ENCODE results near the gene EFCAB8. TPM values are rescaled to one million over a fixed set of nuclear protein-coding genes. Genes with fewer than 3 reads are reported as not detected.

EFCAB8 gene
- total RNA-seq, 1 experiment from 2014 or later: not detected

GRCh38 chr20:32912688-32913087, 54.0 kb downstream of the EFCAB8 start:
- 0 out of 2 replicates have a peak, but pooled peaks cover 5% of the 10 kb centered on the region for H3K9me3 ChIP-seq (ENCODE audit: low read length)
- no peak overlapping the region for H3K4me3 ChIP-seq (ENCODE audit: low read length)
- intact Hi-C loops (cut with micrococcal nuclease): no loop called here
- H3K9ac ChIP-seq (ENCODE audit: low read length): no peak overlapping the region
- peaks cover 1% of the 10 kb centered on the region; the same call in 1 of the 2 replicates for H3K27me3 ChIP-seq (ENCODE audit: low read length)
- H3F3A ChIP-seq (ENCODE audit: low read length, unreplicated experiment): no peaks in the 10 kb centered on the region
- no peak overlapping the region for H3K4me2 ChIP-seq (ENCODE audit: low read length)
- ChIA-PET CTCF (no interaction called here), POLR2A (ENCODE audit: unreplicated experiment) (no interaction called here)
- H3K79me2 ChIP-seq (ENCODE audit: low read length): no peaks in the 10 kb centered on the region
- no peak overlapping the region for H3K27ac ChIP-seq (ENCODE audit: low read length)
- H2AFZ ChIP-seq (ENCODE audit: low read length): no peak overlapping the region
- no peaks in the 10 kb centered on the region for H4K20me1 ChIP-seq (ENCODE audit: low read length)
- ATAC-seq: no peak
- no peak for DNase-seq
- BruUV-seq (replicated peaks): no TSS peak
- no peaks in the 10 kb centered on the region for H3K4me1 ChIP-seq (ENCODE audit: insufficient read depth, low read length)
- H3K36me3 ChIP-seq (ENCODE audit: low read depth, low read length): no peaks in the 10 kb centered on the region
- H3K9me2 ChIP-seq (replicated peaks; ENCODE audit: low read length): no peaks in the 10 kb centered on the region
- TF ChIP-seq, protein P1, sequence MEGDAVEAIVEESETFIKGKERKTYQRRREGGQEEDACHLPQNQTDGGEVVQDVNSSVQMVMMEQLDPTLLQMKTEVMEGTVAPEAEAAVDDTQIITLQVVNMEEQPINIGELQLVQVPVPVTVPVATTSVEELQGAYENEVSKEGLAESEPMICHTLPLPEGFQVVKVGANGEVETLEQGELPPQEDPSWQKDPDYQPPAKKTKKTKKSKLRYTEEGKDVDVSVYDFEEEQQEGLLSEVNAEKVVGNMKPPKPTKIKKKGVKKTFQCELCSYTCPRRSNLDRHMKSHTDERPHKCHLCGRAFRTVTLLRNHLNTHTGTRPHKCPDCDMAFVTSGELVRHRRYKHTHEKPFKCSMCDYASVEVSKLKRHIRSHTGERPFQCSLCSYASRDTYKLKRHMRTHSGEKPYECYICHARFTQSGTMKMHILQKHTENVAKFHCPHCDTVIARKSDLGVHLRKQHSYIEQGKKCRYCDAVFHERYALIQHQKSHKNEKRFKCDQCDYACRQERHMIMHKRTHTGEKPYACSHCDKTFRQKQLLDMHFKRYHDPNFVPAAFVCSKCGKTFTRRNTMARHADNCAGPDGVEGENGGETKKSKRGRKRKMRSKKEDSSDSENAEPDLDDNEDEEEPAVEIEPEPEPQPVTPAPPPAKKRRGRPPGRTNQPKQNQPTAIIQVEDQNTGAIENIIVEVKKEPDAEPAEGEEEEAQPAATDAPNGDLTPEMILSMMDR (conservative IDR thresholded peaks at IDR 0.05; ENCODE audit: low read depth, low read length): no peak
- TF ChIP-seq EZH2phosphoT487 (IDR thresholded peaks at IDR 0.05; ENCODE audit: borderline replicate concordance, low read length): no peak
- no peak for TF ChIP-seq EZH2 (IDR thresholded peaks at IDR 0.05; ENCODE audit: low read length, unreplicated experiment)

- Histone ChIP-seq H4K20me1 (ENCODE audit: low read length) (no peaks in the 10 kb centered on the region), H3K4me2 (ENCODE audit: low read length) (no peak overlapping the region), H3K9me3 (ENCODE audit: low read length) (0 out of 2 replicates have a peak, but pooled peaks cover 5% of the 10 kb centered on the region), H3K4me3 (ENCODE audit: low read length) (no peak overlapping the region), H3K4me1 (ENCODE audit: insufficient read depth, low read length) (no peaks in the 10 kb centered on the region), H2AFZ (ENCODE audit: low read length) (no peak overlapping the region), H3K27me3 (ENCODE audit: low read length) (peaks cover 13% of the 10 kb centered on the region; the same call in 1 of the 2 replicates), H3K27ac (ENCODE audit: low read length) (no peak overlapping the region), H3K9me2 (replicated peaks; ENCODE audit: low read length) (no peaks in the 10 kb centered on the region), H3K9ac (ENCODE audit: low read length) (no peak overlapping the region), H3K36me3 (ENCODE audit: low read depth, low read length) (no peaks in the 10 kb centered on the region), H3K79me2 (ENCODE audit: low read length) (no peaks in the 10 kb centered on the region), H3F3A (ENCODE audit: low read length, unreplicated experiment) (no peaks in the 10 kb centered on the region)
- ATAC-seq: no peak
- intact Hi-C loops (cut with micrococcal nuclease): no loop called here
- DNase-seq: no peak
- TF ChIP-seq EZH2 (IDR thresholded peaks at IDR 0.05; ENCODE audit: low read length, unreplicated experiment) (no peak), EZH2phosphoT487 (IDR thresholded peaks at IDR 0.05; ENCODE audit: borderline replicate concordance, low read length) (no peak)
- TF ChIP-seq, protein P1 (conservative IDR thresholded peaks at IDR 0.05; ENCODE audit: low read depth, low read length): no peak
- BruUV-seq (replicated peaks): no TSS peak
- ChIA-PET POLR2A (ENCODE audit: unreplicated experiment) (no interaction called here), CTCF (no interaction called here)
These were observed 55.3 kb downstream of the EFCAB8 start for GRCh38 chr20:32914031-32914430.

DNA sequence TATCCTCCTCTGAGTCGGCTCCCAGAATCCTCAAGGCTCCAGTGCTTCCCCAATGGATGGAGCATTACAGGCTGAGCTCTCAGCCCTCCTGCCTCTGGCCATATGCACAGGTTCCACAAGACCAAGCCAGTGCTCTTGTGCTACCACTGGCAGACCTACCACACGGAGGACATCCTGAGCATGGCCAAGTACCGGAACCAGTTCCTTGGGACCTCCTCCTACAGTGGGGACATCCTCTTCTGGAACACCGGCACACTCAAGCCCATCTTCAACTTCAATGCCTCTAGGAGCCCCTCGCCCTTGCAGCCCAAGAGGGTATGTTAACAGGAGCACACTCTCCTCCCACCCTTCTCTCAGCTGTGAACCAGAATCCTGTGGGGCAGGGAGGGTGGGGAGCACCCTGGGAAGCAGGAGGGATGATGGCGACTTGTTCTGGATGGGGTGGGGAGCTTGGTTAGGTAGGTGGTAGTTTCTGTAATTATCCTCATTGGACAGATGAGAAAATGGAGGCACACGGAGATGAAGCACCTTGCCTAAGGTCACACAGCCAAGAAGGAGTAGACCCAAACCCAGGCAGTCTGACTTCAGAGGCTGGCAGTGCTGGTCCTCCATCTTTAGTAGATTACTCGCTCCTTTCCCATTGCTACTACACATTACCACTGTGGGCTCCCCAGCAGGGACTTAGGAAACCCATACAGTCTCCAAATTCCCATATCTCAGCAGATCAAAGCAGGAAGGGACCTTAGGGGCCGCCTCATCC, 58.6 kb downstream of the EFCAB8 start:
- H3K9ac ChIP-seq (ENCODE audit: low read length): no peak overlapping the region
- H3K36me3 ChIP-seq (ENCODE audit: low read depth, low read length): no peaks in the 10 kb centered on the region
- ATAC-seq (no peak), DNase-seq (no peak)
- intact Hi-C loops (cut with micrococcal nuclease): no loop called here
- H3K4me3 ChIP-seq (ENCODE audit: low read length): no peak overlapping the region
- TF ChIP-seq EZH2 (IDR thresholded peaks at IDR 0.05; ENCODE audit: low read length, unreplicated experiment) (no peak), EZH2phosphoT487 (IDR thresholded peaks at IDR 0.05; ENCODE audit: borderline replicate concordance, low read length) (no peak)
- TF ChIP-seq, protein P1 (conservative IDR thresholded peaks at IDR 0.05; ENCODE audit: low read depth, low read length): no peak
- H3K4me2 ChIP-seq (ENCODE audit: low read length): no peak overlapping the region
- peaks cover 23% of the 10 kb centered on the region; the same call in 1 of the 2 replicates for H3K27me3 ChIP-seq (ENCODE audit: low read length)
- H3K9me2 ChIP-seq (replicated peaks; ENCODE audit: low read length): no peaks in the 10 kb centered on the region
- 0 out of 2 replicates have a peak, but pooled peaks cover 5% of the 10 kb centered on the region for H3K9me3 ChIP-seq (ENCODE audit: low read length)
- BruUV-seq (replicated peaks): no TSS peak
- H3F3A ChIP-seq (ENCODE audit: low read length, unreplicated experiment): no peaks in the 10 kb centered on the region
- H2AFZ ChIP-seq (ENCODE audit: low read length): no peak overlapping the region
- POLR2A ChIA-PET (ENCODE audit: unreplicated experiment): no interaction called here
- no peaks in the 10 kb centered on the region for H4K20me1 ChIP-seq (ENCODE audit: low read length)
- H3K27ac ChIP-seq (ENCODE audit: low read length): no peak overlapping the region
- H3K79me2 ChIP-seq (ENCODE audit: low read length): no peaks in the 10 kb centered on the region
- CTCF ChIA-PET: no interaction called here
- H3K4me1 ChIP-seq (ENCODE audit: insufficient read depth, low read length): no peaks in the 10 kb centered on the region
